Activated CD4-positive, alpha-beta T cell treated with anti-CD3 and anti-CD28 coated beads, Interleukin-2, Interleukin-6, amounts not matched to agents 100 ng/mL and 50 ng/mL, durations not matched to agents 16 hours and 8 hours (primary cell): ENCODE data around the gene CDKN2B.
A peak's percentile ranks its signal among the peaks of the same experiment; 100 is the strongest.

Experiments used
- DNase-seq: peaks from one replicate; pipeline ENCODE4 v3.0.0-alpha.2; 2020

Gene CDKN2B

DNA sequence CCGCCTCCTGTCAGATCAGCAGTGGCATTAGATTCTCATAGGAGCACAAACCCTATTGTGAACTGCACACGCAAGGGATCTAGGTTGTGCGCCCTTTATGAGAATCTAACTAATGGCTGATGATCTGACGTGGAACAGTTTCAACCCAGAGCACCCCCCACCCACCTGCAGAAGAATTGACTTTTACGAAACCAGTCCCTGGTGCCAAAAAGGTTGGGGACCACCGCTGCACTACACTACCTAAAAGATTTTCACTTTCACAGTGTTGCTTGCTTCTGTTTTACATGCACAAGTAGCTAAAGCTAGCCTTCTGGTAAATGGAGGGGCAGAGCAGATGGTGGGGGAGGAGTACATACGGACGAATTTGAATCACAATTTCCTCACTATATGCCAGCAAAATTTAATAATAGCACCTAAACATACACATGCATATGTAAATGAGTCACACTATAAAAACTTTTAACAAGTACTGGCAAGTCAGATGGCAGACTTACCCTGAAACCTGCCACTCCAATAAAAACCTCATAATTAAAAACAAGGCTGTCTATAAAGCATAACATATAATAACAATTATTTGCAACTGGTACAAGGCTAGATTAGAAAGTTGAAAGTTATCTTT lies 24.0 kb upstream of the CDKN2B start:
- DNase-seq, result no peak

DNA sequence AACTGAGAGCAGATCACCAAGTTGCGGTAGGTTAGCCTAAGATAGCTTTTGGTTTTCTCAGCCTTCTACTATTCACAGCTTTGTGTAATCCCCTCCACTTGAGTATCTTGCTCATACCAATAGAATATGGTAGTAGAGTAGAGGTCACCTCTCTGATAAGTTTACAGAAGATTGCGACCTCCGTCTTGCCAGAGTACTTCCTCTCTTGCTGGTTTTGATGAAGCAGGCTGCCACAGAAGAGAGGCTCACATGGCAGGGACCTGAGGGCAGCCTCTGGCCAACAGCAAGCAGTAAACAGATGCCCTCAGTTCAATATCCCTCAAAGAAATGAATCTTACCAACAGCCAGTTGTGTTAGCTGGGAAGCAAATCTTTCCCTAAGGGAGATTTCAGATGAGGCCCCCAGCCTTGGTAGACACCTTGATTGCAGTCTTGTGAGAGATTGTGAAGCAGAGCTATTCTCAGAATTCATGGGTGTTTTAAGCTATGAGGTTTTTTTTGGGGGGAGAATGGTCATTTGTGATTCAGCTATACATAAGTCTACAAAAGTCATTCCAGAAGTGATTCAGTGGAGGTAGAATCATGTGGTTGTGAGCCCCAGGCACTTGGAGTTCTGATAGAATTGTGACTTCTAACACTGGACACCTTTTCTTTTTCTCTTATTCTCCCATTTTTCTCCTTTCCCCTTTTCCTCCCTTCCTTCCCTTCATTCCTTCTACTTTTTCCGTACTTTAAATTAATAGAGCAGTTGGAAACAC lies 22.7 kb upstream of the CDKN2B start:
- no peak for DNase-seq

DNA sequence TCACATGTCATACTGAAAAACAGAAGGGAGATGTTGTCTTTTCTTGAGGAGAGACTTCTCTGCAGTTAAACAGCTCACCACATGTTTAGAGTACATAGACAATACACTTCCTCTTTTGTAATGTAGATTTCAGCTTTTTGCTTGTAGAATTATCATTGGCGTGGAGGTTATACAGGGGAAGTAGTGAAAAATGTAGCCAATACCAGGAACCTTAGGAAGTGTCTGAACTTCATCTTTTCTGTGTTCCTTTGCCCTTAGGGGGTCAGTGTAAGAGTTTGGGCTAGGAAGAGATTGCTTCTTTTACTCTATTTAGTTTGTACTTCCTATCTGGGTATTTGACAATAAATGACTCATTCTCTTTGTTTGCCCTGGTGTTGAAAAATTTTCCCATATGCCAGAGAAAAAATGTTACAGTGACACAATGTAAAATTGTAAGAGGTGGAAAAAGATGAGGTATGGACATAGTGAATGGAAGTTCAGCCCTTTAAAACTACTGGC lies 21.0 kb upstream of the CDKN2B start:
- no peak for DNase-seq

DNA sequence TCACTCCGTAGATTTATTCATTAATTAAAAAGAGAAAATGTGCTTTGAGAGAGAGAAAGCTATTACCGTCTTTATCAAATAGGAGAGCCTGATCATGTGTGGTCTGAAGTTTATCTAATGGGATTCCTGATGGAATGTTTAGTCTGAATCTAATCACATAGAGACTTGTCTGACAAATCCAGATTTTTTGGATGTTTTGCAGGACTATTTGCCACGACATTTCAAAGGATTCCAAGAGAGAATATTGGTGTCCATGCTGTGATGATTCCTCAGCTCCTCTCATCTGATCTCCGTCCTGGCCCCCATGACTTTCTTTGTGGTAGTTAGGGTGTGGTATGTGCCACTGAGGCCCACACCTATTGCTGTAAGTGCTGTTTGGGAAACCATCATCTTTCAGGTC lies 20.1 kb upstream of the CDKN2B start:
- DNase-seq, result no peak

DNA sequence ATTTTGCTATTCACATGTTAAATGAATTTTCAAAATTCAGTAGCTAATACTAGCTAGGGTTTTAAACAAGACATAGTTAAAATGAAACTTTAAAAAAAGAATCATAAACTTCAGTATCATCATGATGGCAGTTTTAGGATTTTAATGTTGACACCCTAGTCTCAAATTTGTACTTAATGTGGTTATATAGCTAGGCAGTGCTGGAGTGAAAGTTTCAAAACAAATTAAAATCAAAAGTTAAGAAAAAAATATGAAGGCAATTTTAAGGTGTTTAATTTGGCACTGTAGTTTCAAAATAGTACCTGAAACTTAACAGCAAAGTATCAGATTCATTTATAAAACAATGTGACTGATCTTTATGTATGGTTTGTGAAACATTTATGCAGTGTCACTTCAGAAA lies 19.3 kb upstream of the CDKN2B start:
- no peak for DNase-seq

DNA sequence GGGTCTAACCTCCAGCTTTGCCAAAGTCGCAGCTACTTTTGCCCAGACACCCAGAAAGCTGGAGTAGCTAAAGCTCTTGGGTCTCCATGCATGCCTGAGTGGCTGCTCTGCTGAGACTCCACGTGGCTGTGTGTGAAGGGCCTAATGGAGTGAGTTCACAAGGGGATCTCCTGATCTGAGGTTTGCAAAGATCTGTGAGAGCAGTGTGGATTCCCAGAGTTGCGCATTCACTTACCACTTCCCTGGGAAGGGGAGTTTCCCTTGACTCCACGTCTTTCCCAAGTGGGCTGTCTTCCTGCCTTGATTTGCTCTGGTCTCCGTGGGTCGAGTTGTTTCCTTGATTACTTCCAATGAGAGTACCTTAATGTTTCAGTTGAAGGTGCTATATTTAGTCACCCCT lies 17.6 kb upstream of the CDKN2B start:
- DNase-seq, result no peak

DNA sequence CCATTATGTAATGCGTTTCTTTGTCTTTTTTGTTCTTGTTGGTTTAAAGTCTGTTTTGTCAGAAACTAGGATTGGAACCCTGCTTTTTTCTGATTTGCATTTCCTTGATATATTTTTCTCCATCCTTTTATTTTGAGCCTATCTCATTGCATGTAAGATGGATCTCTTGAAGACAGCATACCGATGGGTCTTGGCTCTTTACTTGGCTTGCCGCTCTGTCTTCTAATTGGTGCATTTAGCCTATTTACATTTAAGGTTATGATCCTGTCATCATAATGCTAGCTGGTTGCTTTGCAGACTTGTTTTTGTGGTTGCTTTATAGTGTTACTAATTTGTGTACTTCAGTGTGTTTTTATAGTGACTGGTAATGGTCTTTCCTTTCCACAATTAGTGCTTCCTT lies 13.3 kb upstream of the CDKN2B start:
- DNase-seq, result no peak

DNA sequence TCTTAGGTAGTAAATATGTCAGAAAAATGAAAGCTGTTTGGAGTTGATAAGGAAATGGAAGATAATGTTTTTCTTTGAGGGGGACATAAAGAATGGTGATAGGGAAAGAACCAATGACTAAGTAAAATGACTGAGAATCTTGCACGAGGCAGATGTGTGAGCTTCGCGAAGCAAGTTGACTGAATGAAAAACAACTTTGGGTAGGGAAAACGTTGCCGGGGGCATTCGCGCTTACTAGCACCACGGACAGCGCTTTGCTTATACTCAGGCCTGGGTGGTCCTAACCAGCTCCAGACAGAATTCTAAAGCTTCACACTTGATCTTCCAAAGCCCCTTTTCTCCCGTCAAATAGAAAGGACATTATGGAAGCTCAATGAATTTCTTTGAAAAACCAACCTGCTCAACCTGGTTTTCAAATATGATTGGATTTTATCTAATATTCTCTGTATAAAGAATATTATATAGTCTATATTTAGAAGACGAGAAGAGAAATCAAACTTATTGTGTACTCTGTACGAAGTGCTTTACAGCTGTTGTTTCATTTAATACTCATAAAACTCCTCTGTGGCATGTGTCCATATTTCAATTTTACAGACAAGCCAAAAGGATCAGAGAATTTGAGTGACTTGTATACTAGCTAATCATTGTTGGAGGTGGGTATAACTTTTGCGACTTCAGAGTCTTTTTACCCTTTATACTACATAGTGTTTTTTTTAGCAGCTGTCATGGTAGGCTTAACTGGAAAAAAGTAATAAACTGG lies 1.9 kb upstream of the CDKN2B start:
- no peak for DNase-seq

DNA sequence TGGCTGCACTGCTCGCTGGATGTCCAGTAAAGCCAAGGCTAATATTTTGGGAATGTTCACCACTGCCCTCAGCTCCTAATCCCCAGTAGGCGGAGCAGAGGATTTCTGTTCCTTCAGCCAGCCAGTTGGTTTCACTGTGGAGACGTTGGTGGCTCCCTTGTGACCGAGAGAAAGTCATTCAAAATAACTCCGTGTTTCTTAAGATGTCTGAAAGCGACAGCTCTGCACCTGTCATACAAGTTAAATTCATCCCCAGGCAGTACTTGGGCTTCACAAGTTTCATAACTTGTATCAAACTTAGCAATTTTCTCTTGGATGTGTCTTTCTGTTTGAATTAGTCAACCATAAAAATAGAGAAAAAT lies 382 bp upstream of the CDKN2B start:
- DNase-seq, result no peak

DNA sequence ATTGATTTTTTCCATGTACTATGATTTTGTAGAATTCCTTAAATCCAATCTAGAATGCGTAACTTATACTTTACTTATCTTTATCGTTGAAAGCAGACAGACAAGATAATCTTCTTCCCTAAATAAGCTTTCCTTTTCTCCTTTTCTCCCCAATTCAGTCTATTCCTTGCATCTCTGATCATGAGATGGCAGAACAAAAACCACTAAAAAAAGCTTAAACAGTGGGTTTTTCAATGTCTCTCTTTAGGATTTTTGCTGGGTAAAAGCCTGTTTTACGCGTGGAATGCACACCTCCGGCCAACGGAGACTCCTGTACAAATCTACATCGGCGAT lies 755 bp downstream of the CDKN2B start:
- DNase-seq, result no peak

DNA sequence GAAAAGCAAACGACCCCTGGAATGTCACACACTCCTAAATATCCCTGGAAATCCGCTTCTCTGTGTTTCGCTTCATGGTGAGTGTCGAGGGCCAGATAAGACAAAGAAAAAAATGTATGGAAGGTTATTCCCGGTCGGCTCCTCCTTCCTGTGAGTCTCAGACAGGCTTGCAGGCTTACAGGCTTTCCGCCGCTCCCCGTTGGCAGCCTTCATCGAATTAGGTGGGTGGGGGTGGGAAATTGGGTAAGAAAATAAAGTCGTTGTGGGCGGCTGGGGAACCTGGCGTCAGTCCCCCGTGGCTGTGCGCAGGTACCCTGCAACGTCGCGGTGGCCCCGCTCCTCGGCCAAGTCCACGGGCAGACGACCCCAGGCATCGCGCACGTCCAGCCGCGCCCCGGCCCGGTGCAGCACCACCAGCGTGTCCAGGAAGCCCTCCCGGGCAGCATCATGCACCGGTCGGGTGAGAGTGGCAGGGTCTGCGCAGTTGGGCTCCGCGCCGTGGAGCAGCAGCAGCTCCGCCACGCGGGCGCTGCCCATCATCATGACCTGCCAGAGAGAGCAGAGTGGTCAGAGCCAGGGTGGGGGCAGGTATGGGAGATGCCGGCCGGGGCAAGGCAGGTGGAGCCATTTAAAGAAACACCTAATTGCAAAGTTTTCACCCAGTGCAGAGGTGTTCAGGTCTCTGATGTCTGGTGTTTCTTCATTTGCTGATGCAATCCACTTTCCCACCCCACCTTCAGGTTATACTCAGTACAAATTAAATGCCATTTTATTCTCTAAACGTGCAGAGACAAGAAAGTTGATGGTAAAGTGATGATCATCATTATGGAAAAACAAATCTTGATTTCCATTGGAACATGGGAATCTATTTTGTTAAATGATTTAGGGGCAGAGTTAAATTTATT lies 3.2 kb downstream of the CDKN2B start:
- DNase-seq, result no peak

DNA sequence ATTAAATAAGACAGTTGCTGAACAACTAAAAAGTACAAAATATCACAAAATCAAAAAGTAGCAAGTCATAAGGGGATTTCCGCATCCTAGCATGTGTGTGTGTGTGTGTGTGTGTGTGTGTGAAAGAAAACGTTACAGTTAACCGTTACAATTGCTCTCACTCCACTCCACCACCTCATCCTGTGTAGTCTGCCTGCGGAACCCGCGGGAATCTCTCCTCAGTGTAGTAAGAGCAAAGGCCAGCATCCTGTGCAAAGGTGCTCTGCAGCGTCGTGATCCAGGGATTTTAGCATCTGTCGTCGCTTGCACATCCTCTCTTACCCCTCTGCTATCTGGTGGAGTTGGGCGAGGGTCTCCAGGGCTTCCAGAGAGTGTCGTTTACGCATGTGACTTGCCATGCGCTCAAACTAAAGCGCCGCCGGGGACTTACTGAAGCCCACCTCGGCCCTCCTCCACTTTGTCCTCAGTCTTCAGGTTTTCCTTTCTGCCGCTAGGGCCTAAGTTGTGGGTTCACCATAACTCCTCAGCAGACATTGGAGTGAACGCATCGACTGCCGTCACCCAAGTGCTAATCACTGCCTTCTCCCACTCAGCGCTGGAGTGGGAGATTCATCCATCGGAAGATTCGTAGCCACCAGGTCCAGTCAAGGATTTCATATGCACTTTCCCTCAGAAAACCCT lies 3.9 kb downstream of the CDKN2B start:
- no peak for DNase-seq

DNA sequence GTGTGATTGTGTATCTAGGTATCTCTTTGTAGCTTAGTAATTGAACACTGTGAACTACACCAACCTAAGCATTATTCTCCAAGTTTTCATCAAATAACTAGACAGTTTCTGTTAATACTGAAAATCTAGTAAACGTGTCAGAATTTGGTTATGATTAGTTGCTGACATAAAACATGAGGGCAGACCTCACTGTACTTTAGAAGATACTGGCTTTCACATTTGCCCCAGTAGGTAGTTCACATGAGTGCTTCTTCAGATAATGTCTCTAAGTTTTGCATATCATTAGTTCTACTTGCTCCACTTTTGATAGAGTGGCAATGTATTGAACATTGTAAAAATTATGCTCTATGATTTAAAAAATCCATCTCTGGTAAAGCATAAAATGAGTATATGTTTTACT lies 7.1 kb downstream of the CDKN2B start:
- DNase-seq, result no peak

DNA sequence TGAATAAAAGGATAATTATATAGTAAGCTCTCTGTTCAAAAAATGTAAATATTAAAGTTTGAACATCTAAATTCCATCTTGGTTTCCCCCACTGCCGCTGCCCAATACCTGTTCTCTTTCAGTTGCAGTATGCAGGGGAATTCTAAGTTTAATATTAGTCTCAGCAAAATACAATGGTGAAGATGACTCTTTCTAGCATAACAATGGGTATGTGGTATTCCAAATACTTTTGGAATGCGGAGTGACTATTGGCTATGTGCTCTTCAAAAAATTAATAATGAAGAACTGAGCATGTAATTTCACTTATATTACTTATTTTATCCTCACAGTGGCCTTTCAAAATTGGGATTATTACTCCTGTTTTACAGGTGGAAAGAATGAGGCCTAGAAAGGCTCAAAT lies 11.1 kb downstream of the CDKN2B start:
- no peak for DNase-seq

DNA sequence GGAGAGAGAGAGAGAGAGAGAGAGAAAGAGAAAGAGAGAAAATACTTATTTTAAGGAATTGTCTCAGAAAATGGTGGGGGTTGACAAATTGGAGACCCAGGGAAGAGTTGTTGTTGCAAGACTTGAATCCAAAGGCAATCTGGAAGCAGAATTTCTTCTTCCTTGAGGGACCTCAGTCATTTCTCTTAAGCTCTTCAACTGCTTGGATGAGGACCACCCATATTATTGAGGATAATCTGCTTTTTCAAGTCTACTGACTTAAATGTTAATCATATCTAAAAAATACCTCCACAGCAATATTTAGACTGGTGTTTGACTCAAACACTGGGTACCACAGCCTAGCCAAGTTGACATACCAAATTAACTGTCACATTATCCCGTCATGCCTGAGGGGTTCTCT lies 11.6 kb downstream of the CDKN2B start:
- no peak for DNase-seq

DNA sequence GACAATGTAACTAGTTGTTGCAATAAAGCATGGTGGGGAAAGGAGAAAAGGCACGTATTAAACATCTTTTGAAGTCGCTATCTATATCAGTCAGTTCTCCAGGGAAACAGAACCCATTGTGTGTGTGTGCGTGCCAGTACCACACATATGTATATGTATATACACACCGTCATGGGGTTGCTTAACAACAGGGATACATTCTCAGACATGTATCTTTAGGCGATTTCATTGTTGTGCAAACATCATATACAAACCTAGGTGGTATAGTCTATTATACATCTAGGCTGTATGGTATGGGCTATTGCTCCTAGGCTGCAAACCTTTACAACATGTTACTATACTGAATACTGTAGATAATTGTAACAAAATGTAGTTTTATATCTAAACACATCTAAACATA lies 12.2 kb downstream of the CDKN2B start:
- DNase-seq, result no peak

DNA sequence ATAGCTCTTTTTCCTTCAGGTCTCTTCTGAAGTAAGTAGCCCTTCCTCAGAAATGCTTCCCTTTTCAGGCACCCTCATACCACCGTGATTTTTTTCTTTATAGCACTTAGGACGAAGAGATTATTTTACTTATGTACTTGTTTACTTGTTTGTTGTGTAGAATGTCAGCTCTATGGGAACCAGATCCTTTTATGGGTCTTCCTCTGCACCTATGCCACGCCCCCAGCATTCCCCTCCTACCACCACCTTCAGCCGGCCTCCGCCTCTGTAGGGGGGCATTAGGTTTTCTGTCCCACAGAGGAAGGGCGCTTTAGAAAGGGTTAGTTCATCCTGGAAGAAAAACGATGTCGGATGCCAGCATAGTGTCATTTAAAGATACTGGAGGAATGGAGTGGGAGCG lies 12.7 kb downstream of the CDKN2B start:
- DNase-seq, result no peak

DNA sequence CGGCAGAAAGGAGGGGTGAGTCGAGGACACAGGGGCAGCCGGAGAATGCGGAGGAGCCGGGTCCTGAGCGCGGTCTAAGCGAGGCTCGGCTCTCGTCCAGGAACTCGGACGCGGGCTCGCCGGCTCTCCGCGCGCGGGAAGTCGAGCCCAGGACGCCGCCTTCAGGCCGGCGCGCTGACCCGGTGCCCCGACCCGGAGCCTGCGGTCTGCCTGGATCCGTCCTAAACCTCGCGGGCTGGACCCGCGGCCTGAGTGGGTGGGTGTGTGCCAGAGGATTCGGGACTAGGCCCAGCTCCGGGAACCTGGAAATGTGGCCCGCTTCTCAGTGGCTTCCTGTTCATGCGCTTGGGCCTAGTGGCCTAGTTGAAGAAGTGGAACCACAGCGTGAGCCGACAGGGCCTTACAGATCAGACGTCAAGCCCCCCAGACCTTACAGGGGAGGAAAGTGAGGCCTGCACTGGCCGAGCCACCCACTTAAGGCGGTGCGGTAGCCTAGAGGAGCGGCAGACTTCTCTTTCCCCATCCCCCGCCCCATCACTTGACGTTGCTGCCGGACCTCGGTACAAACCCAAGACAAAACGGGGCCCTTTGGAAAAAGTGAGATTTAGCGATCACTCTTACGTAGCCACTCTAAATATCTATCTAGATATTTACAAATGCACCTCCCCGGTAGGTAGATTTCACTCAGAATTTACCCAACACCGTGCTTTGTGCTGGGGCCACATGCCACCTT lies 13.3 kb downstream of the CDKN2B start:
- no peak for DNase-seq

DNA sequence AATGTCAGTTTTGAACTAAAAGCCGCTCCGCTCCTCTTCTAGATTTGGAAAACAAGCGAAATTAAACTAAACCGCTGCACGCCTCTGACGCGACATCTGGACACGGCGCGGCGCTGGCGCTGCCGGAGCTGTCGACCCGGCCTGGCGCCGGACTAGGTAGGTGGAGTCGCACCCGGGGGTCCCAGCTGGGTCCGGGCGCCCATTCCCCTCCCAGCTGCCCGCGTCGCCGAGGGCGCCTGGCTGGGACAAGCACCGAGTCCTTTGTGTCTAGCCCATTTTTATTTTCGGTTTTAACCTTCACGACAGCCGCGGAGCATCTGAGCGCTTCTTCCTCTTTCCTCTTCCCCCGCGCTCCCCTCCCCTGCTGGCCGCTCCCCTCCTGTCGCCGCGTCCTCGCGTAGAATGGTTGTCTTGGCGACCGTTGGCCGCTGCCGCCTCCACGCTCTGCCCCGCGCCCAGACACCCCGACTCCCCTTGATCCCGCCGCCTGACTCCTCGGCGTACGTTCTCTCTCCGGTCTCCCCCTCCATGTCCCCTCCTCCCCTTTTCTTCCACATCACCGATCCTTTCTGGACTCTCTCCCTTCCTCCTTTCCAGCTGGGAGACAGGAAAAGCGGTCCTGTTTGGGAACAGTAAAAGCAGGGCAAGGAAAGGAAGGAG lies 14.0 kb downstream of the CDKN2B start:
- peak; percentile 79 for DNase-seq

DNA sequence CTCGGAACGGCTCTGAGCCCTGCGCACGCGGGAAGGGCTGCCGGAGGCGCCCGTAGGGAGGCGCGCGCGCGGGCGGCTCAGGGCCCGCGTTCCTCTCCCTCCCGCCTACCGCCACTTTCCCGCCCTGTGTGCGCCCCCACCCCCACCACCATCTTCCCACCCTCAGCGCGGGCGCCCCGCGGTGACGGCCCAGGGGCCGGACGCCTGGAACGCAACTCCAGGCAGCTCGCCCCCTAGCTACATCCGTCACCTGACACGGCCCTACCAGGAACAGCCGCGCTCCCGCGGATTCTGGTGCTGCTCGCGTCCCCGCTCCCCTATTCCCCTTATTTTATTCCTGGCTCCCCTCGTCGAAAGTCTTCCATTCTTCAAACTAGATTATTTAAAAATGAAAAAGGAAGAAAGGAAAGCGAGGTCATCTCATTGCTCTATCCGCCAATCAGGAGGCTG lies 14.5 kb downstream of the CDKN2B start, which contains the start of gene CDKN2B-AS1:
TSS of gene CDKN2B-AS1 (plus strand) at position 236 of the 450 bp plus-strand sequence.
- DNase-seq, result peak; percentile 57
